G401 (cell line): ENCODE measurements around the gene ITIH1. TPM values are rescaled to one million over a fixed set of nuclear protein-coding genes. Genes with fewer than 3 reads are reported as not detected.
"Not testable (repeated sequence)": the region's sequence is repeated elsewhere in the genome, so short reads cannot be mapped to it uniquely, and the experiment has no call there.

Experiments
- DNase-seq: peaks from one replicate; pipeline ENCODE4 v3.0.0-alpha.2; 2015; ENCODE audit warnings: low spot score
- in situ Hi-C: cut with HindIII; loops from 2 replicates; pipeline ENCODE4 v1.10.0; 2016; ENCODE audit warnings: low sequenced_read_pairs, mixed read lengths
- total RNA-seq: library from RNA; depleted of rRNA; stranded (reverse); fragments of >200 nt; shearing (Covaris generic); gene quantifications from 2 replicates; pipeline ENCODE4 v1.2.3, GENCODE V29; 2014; rRNA removed

ITIH1 gene, protein sequence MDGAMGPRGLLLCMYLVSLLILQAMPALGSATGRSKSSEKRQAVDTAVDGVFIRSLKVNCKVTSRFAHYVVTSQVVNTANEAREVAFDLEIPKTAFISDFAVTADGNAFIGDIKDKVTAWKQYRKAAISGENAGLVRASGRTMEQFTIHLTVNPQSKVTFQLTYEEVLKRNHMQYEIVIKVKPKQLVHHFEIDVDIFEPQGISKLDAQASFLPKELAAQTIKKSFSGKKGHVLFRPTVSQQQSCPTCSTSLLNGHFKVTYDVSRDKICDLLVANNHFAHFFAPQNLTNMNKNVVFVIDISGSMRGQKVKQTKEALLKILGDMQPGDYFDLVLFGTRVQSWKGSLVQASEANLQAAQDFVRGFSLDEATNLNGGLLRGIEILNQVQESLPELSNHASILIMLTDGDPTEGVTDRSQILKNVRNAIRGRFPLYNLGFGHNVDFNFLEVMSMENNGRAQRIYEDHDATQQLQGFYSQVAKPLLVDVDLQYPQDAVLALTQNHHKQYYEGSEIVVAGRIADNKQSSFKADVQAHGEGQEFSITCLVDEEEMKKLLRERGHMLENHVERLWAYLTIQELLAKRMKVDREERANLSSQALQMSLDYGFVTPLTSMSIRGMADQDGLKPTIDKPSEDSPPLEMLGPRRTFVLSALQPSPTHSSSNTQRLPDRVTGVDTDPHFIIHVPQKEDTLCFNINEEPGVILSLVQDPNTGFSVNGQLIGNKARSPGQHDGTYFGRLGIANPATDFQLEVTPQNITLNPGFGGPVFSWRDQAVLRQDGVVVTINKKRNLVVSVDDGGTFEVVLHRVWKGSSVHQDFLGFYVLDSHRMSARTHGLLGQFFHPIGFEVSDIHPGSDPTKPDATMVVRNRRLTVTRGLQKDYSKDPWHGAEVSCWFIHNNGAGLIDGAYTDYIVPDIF
- total RNA-seq = not detected in 2 replicates

DNA sequence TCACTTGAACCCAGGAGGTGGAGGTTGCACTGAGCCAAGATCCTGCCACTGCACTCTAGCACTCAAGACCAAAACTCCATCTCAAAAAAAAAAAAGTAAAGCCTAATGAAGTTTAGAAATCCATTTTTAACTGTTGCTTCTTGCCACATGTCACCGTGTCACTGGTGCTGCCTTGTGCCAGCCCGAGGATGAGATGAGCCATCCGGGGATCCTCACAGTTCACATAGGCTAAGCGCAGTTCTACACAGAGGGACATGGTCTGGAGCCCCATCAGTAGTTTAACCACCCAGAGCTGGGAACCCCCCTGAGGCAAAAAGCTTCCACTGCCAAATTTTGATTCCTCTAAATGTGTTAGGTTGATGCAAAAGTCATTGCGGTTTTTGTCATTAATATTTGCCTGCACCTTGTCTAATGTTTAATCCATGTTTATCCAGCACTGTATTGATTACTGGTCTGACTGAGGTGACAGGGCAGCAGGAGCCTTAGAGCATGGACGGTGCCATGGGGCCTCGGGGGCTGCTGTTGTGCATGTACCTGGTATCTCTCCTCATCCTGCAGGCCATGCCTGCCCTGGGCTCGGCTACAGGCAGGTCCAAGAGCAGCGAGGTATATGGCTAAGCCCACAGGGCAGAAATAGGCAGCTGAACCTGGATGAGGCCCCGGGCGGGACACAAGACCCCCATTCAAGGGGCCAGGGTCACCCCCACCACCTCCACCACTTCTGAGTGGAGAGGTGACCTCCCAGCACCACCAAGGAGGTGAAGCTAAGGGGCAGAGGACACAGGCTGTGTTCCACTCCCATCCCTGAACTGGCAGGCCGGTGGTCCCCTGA lies at the start of gene ITIH1:
ITIH1 (plus strand) TSS at position 473 of the 832 bp plus-strand sequence; CDS start at position 490, 17 bp downstream.
- DNase-seq = no peak
- in situ Hi-C loops = no loop called here

DNA sequence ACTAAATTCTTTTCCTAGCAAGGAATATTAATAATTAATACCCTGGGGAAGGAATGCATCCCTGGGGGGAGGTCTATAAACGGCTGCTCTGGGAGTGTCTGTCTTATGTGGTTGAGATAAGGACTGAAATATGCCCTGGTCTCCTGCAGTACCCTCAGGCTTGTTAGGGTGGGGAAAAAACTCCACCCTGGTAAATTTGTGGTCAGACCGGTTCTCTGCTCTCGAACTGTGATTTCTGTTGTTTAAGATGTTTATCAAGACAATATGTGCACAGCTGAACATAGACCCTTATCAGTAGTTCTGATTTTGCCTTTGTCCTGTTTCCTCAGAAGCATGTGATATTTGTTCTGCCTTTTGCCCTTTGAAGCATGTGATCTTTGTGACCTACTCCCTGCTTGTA lies 48.6 kb upstream of the ITIH1 start:
- in situ Hi-C loops, DNase-seq: not testable (repeated sequence)

DNA sequence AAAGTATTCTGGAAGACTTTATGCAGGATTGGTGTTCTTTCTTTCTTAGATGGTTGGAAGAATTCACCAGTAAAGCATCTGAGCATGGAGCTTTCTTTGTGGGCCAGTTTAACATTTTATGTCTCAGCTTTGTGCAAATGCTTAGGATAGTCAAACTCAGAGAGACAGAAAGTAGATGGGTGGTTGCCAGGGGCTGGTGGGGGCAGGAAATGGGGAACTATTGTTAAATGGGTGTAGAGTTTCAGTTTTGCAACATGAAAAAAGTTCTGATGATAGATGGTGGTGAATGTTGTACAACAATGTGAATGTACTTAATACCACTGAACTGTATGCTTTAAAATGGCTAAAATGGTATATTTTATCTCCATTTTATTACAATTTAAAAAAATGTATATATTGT lies 46.7 kb upstream of the ITIH1 start:
- no peak for DNase-seq
- in situ Hi-C loops = no loop called here

DNA sequence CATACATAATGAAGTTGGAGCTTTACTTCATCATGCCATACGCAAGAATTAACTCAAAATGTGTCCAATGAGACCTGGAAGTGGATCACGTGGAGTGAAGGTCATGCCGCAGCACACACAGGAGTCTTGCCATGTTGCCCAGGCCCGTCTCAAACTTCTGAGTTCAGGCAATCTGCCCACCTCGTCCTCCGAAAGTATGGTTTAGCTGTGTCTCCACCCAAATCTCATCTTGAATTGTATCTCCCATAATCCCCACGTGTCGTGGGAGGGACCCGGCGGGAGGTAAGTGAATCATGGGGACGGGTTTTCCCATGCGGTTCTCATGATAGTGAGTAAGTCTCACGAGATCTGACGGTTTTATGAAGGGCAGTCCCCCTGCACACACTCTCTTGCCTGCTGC lies 45.8 kb upstream of the ITIH1 start:
- no peak for DNase-seq
- in situ Hi-C loops = no loop called here

DNA sequence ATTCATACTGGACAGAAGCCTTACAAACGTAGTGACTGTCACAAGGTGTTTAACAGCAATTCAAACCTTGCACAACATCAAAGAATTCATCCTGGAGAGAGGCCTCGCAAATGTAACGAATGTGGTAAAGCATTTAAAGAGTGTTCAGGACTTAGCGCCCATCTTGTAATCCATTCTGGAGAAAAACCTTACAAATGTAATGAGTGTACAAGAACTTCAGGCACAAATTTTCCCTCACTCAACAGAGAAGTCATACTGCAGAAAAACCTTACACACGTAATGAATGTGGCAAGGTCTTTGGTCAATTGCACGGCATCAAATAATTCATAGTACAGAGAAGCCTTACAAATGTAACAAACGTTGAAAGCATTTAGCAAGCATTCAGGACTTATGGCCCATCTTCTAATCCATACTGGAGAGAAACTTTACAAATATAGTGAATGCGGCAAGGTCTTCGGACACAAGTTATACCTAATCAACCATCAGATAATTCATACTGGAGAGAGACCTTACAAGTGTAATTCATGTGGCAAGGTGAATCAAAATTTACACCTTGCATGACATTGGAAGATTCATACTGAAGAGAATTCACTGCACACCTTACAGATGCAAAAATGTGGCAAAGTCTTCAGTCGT lies 44.0 kb upstream of the ITIH1 start:
- DNase-seq = no peak
- in situ Hi-C loops = no loop called here

DNA sequence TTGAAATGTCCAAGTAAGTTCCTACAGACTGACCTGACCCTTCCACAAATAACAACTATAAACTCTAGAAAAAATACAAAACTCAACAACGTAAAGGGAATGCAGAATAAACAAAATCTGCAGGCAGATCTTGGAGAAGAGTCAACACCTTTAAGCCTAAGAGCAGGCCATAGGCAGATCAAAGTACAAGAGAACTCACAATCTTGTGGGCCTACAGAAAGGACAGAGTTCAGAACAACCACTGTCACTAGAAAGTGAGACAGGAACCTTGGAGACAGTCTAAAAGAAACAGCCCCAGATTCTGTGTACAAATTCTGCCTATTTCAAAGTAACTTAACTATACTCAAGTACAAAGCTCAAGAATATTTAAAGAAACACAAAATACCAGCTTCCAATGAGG lies 37.7 kb upstream of the ITIH1 start:
- DNase-seq = no peak
- in situ Hi-C loops = no loop called here

DNA sequence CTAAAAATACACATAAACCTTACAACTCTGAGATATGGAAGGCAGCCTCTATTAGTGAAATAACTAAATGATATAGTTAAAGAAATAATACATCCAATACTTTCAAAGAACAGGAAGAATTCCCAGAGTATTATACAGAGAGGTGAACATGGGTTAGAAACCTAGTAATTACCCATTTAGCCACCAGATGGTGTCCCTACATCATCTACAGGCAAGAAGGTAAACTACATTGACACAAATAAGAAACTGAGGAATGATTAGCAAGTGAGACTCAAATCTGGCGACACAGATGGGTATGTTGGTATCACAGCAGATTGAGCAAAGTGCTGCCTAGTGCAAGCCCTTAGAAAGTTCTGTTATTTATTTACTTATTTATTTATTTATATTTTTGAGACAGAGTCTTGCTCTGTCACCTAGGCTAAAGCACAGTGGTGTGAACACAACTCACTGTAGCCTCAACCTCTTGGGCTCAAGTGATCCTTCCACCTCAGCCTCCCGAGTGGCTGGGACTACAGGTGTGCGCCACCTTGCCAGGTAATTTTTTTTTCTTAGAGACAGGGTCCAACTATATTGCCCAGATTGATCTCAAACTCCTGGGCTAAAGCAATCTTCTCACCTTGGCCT lies 34.9 kb upstream of the ITIH1 start:
- in situ Hi-C loops = no loop called here
- peak; percentile 27 for DNase-seq

DNA sequence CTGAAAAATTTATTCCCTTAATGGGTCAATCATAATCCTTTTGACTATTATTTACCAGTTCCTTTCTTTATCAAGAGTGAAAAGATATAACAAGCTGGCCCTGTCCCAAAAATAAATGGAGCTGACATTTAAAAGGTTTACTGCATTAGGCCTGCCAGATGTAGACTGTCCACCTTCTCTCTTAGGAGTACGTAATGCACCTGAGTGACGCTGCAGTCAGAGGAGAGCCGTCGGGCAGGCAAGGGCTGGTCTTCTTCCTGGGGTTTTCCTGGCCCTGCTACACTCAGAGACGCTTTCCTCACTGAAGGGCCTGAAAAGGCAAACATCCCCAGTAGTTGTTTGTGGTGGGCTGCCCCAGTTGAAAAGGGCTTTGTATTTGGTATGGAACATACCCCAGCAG lies 34.2 kb upstream of the ITIH1 start:
- DNase-seq = no peak
- in situ Hi-C loops = no loop called here

DNA sequence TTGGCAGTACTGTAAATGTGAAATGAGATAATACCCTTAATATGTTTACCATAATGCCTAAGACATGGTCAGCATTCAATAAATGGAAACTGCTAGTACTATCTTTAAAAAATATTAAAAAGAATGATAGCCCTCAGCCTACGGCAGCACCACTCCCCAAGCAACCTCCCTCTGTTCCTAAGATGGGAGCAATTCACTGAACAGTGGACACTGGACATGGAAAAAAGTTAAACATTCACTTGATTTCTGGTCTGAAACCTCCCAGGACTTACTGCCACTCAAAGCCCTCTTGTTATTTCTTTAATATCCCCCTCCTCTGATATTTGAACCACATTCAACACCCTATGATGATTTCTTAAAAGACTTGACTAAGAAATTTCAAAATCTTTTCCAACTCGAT lies 33.7 kb upstream of the ITIH1 start:
- DNase-seq = no peak
- in situ Hi-C loops = no loop called here

DNA sequence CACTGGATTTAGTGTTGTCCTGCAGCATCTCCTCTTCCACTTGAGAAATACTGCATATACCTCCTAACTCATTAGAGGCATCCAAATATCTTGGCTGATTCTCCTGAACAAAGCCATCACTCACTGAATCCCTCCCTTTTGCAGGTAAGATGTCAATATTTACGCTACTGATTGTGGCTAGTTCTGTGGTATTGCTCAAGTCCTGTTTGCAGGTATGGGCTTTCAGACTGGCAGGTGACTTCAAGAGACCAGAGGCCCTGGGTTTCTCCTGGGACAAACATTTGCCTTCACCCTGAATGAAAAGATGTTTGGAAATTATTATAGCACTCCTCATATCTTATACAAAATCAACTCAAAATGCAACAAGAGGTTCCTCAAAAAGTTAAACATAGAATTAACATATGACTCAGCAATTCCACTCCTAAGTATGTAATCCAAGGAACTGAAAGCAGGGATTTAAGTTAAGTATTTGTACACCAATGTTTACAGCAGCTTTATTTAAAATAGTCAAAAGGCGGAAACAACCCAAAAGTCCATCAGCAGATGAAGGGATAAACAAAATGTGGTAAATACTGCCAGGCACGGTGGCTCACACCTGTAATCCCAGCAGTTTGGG lies 25.2 kb upstream of the ITIH1 start:
- DNase-seq = no peak
- in situ Hi-C loops = no loop called here

DNA sequence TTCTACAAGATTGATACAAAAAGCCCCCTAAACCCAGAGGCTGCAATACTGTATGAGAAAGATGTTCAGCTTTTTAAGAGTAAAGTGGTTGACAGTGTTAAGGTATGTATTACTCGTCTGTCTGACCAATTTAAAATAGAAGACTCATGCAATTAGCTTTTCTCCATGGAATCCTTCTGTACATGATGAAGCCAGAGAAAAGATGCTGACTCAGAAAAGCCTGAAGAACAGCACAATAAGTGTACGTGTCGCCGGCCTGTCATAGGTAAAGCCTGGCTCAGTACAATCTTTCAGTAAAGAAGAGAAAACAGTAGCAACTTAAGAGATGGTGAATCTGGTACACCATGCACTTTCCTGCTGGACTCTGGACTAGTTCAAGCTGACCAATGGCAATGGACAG lies 23.0 kb upstream of the ITIH1 start:
- no peak for DNase-seq
- in situ Hi-C loops = no loop called here

DNA sequence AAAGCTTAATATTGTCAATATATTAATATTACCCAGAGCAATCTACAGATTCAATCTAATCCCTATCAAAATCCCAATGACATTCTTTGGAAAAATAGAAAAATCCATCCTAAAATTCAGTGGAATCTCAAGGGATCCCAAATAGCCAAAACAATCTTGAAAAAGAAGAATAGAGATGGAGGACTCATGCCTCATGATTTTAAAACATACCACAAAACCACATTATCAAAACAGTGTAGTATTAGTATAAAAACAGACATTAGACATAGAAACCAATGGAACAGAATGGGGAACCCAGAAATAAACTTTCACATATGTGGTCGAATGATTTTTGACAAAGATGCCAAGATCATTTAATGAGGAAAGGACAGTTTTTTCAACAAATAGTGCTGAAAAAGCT lies 21.3 kb upstream of the ITIH1 start:
- in situ Hi-C loops = no loop called here

DNA sequence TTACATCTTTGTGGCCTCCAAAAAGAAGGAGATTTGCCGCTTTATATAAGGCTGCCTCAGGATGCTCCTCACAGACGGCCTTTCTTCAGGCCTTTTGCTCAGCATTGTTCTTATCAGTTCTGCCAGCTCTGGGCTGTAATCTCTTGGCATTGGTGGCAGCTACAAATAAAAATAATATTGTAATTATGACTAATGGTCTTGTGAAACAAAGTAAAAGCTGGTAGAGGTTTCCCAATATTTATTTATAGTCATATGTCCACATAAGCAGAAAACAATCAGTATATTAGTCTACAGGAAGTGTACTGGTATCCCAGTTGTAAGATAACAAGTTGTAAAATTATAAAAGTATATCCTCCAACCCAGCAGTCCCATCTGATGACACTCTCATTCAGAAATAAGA lies 13.9 kb upstream of the ITIH1 start:
- in situ Hi-C loops = no loop called here
- DNase-seq = no peak

More for the DNA sequence above, 21.3 kb upstream of the ITIH1 start:
- no peak for DNase-seq

DNA sequence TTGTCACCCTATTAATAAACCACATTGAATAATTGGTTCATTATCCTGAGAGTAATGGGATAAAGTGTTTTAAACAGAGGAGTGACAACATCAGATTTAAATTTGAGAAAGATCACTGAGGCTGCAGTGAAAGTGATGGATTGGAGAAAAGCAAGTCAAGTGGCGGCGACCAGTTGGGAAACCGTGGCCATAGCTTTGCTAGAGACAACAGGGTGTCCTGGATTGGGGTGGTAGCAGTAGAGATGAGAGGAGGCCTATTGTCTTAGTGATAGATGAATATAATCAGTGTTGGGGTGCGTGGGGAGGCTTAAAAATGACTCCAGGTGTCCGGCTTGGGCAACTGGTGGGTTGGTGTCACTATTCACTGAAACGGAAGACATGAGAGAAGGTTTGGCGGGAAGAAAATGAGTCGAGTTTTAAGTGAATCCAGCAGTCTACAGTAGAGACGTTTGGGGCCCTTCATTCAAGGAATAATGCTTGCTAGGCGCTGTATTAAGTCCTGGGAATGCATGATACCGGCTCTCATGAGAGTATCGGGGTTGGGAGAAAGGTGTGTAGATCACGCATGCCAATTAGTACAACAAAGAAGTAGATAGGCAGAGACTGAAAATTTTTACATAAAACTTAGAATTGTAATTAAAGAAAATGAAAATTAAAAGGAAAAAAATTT lies 7.5 kb upstream of the ITIH1 start:
- in situ Hi-C loops = no loop called here
- no peak for DNase-seq

DNA sequence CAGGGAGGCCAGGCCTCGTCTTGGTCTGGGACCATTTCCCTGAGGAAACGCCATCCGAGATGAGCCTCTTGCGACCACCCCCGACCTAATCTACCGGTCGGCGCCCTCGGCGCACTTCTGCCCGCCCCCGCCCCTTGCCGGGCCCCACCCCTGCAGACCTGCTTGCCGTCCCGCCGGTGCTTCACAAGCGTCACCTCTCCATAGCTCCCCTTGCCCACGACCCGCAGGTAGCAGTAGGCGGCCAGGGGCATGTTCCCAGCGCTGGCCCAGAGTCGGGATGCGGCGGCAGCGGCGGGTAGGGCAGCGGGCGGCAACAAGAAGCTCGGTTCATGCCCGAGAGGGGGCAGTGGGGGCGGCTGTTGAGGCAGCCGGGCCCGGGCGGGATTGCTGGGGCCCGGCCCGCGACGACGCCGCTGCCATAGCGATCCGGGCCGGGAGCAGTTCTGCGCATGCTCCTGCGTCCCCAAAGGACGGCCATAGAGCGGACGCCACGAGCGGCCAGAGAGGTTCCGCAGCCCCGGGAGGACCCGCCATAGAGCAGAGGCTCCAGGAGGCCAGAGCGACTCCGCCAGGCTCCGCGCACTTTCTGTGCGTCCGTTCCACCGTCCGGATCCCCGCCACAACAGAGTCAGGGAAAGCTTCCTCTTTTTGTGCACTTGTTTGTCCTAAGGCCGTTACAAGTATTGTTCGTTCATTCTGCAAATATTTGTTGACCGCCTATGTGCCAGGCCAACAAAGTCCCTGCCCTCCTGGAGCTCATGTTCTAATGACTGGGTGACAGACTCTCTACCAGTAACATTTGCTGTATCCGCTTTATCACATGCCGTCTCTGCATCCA lies 6.7 kb upstream of the ITIH1 start, which contains the start of gene NEK4:
NEK4 (minus strand) TSS at position 445 of the 838 bp plus-strand sequence; CDS start at position 251, 194 bp downstream.
- in situ Hi-C loops = no loop called here

DNA sequence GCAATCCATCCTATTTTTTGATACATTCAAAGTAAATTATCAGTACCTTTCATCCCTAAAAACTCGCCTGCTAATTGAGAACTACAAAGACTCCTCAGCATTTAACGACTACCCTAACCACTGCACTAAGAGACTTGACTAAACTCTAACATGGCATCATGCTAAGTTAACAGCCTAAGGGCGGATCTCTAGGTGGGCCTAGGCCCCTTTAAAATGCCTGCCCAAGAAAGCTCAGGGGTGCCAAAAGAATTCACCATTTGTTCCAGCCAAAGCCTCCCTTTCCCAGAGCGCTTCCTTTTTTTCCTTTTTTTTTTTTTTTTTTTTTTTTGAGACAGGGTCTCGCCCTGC lies 6.1 kb upstream of the ITIH1 start:
- in situ Hi-C loops = no loop called here

More for the DNA sequence above, 6.7 kb upstream of the ITIH1 start, which contains the start of gene NEK4:
- peak; percentile 93 for DNase-seq

DNA sequence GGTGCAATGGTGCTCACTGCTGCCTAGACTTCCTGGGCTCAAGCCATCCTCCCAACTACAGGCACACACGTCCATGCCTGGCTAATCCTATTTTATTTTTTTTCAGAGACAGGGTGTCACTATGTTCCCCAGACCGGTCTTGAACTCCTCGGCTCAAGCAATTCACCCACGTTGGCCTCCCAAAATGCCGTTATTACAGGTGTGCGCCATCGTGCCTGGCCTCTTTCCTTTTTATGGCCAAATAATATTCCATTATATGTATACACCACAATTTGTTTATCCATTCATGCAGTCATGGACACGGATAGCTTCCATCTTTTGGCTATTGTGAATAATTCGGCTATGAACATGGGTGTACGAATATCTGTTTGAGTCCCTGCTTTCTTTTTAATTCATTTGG lies 5.7 kb upstream of the ITIH1 start:
- in situ Hi-C loops = no loop called here
- no peak for DNase-seq

More for the DNA sequence above, 6.1 kb upstream of the ITIH1 start:
- no peak for DNase-seq
